Stimulated activated CD4-positive, alpha-beta T cell treated with anti-CD3 and anti-CD28 coated beads, Interleukin-2, amount 100 ng/mL, for 24 hours (primary cell): ENCODE results near the gene MEF2C.

Experiments used
- DNase-seq, 2 donors: peaks; one replicate each; pipeline ENCODE4 v3.0.0-alpha.2; 2020

The MEF2C gene

GRCh38 chr5:88707216-88707965 is 175.6 kb downstream of the MEF2C start:
- no peak for DNase-seq

GRCh38 chr5:88702332-88702731 is 180.7 kb downstream of the MEF2C start:
- no peak for DNase-seq

DNA sequence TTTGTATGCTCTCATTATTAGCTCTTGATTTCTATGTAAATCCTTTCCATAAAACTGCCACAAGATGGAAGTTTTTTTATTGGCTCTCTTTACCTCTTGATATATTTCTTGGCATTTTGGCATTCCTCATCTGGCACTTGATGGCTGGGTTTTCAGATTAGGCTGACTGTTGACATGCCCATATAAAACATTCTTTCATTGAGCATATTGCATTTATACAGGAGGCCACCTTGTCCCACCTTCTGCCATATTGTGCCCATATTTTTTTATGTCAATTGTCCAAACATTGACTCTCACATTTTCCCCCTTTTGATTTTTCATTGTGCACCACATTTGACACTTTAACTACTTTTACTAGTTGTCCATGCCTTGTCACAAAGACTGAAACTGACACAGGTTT is 182.9 kb downstream of the MEF2C start:
- DNase-seq: no peak

DNA sequence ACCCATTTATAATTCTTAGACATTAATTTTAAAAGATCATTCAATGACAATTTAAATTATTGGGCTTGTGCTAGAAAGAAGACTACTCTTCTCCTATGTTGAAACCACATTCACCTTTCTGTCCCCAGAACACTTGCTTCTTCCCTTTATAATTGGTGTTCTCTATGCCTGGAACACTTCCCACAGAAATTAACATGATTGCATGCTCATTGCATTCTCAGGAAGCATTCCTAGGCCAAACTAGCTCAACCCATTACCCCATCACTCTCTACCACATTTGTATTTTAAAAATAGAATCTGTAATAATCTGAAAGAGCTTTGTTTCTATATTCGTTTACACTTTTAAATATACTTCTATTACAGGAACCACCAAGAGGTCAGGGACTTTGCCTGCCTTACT is 184.7 kb downstream of the MEF2C start:
- no peak for DNase-seq

GRCh38 chr5:88696466-88696865 is 186.5 kb downstream of the MEF2C start:
- DNase-seq: no peak

DNA sequence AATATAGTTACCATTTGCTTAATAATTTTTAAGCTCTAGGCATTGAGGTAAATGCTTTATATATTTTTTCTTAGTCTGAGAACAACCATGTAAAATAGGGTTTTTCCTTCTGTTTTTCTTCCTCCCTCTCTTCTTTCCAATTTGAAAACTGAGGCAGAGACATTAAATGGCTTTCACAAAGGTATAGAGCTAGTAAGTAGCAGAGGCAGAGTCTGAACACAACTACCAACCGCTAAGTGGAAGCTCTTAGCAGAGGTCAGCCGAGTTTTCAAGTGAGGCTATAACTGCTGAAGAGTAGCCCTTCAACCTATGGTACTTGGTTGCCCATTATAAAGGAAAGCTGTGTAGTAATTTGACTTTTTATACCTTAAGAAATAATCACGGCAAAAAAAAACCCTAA is 187.1 kb downstream of the MEF2C start:
- no peak for DNase-seq

DNA sequence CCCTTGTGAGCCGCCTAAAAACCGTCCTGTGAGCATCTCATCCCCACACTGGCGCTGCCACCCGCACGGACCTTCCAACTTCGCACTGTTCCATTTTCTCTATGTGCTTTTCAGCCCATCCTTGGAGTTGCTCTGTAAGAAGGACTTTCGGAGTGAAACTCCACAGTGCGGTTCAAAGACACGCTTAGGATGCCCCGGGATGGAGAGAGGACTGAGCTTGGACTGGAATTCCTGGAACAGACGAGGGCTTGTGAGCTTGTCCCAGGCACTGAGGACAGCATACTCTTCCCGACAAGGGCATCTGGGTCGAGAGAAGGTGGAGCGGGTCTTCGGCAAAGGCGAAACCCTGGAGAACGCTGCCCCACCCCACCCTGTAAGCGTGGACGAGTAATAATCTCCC is 187.8 kb downstream of the MEF2C start:
- DNase-seq: no peak

DNA sequence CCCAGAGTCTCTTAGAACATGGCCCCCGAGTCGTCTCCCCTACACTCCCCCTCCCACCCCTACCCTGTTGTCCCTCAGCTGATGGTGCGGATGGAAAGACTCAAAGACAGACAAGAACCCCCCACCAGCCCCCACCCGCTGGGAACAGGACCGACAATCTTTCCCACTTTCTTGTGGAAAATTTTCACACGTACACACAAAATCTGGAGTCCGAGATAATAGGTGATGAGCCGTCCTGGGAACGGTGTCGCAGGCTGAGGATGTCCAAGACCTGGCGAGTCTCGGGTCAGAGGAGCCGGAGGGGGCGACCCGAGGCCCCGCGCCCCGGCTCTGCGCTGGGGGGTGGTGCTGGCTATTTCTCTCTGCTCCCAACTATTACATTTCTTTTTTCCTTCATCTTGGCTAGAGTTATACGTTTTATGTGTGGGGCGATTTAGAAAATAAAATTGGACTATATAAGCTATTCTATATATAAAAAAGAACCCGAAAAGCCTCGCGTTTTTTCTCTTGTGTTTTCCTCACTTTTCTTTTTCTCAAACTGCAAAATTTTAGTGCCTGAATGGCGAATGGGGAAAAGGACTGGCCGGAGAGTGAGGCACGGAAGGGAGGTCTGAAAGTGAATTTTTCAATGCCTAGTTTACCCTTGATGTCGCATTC is 188.8 kb downstream of the MEF2C start:
- no peak for DNase-seq

- no peak for DNase-seq
These were observed 189.7 kb downstream of the MEF2C start for GRCh38 chr5:88693071-88693932.

DNA sequence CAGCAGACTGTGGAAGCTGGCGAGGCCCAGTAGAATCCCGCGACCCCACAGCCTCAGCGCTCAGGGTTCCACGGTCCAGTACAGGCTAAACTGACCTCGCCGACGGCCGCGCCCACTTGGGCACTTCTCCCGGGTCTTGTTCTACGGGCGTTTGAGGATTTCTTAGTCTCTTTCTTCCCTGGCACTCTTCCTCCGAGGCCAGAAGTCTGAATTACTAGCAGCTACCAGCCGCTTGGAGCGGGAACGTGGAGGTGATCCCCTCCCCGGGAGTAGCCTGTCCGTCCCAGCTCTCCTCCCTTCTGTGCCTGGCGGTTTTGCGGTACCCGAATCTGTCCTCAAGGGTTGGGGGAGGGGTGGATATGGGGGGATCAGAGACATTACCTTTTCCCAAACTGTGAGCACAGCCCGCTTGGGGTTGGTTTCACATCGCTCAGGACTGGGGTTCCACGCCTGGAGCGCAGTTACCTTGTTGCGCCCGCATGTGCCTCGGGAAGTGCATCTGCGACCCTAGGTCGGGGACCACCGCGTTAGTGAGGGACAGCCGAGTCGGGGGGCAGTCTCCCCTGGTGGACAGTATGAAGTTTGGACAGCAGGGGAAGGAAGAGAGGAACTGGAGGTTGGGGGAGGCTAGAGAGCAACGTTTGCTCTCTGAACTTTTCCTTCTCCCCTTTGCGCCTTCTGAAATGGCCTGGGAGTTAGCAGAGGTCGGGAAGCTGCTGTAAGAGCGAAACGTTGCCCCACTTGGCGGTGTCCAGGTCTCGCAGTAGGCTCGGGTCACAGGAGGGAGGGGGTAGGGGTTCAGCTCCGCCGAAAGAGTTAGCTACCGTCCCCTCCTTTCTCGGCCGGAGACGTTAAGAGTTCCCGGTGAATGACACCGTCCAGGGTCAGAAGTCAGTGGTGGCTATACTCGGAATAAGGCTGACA is 190.8 kb downstream of the MEF2C start:
- DNase-seq: no peak

DNA sequence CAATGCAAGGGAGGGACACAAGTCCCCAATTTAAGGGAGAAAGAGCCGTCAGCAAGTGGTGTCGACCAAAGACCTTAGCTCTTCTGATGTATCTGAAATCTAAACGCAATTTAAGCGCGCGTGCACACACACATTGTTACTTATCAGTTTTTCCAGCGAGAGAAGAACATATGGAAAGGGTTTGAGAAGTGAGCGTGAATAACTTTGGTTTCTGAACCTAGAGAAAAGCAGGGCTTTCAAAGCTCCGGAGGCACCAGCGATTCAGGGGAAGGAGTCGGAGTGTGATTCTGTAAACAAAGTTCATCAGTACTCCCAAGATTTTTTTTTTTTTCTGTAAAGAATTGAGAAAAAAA is 191.8 kb downstream of the MEF2C start:
- DNase-seq: no peak

- DNase-seq: peak; percentile 67 to 71
These were observed 192.4 kb downstream of the MEF2C start for GRCh38 chr5:88690409-88691229.

- no peak for DNase-seq
These were observed 193.1 kb downstream of the MEF2C start for GRCh38 chr5:88689668-88690408.

DNA sequence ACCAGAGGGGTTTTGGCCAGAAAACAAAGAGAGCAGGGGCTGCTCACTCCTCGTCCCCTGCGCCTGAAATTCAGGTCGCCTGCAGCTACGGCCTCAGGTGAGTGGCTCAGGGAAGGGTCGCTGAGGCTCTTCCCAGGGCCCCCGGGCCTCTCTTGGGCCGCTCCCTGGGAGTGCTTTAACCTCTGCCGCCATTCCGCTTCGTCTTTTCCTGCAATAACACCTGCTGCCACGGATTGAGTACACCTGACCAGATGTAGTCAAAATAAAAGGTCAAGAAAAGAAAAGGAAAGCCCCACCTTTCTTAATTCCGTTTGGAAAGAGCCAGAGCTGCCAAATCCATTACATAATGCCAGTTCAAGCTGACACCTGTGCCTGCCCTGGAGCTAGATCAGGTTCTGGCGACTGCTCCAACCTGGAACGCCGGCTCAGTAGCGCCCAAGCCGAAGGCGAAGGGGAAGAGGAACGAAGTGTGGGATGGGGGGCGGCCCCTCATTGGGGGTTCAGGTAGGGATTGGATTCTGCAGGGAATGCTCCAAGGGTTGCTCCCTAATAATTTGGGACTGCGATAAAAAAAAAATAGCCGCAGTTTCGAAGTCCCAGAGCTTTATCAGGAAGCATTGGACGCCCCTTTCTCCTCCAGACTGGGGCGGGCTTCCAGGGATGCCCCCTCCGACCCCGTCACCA is 193.9 kb downstream of the MEF2C start:
- DNase-seq: no peak

GRCh38 chr5:88688156-88688983 is 194.6 kb downstream of the MEF2C start:
- no peak for DNase-seq

DNA sequence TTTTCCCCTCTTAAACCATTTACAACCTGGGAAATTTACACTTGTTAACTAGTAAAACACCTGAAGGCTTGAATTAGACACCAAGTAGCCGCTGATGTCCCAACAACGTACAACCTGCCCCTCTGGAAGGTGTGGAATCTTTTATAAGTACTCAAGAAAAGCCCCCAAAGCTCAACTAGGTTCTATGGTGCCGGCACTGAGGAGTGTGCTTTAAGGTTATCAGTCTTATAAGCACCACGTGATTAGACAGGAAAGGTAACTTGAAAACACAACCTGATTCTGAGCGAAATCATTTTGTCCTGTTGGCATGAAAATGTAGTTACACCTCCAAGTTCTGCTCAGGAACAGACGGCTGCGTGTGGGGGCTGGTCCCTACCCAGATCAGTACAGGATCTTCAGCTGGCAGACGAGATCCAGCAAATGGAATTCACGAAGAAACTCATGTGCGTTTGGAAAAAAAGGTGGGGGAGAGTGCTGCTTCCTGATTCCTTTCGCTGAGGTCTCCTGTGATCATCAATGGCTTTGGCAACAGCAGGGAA is 195.5 kb downstream of the MEF2C start:
- DNase-seq: no peak

- no peak for DNase-seq
These were observed 196.3 kb downstream of the MEF2C start for GRCh38 chr5:88686726-88687125.

DNA sequence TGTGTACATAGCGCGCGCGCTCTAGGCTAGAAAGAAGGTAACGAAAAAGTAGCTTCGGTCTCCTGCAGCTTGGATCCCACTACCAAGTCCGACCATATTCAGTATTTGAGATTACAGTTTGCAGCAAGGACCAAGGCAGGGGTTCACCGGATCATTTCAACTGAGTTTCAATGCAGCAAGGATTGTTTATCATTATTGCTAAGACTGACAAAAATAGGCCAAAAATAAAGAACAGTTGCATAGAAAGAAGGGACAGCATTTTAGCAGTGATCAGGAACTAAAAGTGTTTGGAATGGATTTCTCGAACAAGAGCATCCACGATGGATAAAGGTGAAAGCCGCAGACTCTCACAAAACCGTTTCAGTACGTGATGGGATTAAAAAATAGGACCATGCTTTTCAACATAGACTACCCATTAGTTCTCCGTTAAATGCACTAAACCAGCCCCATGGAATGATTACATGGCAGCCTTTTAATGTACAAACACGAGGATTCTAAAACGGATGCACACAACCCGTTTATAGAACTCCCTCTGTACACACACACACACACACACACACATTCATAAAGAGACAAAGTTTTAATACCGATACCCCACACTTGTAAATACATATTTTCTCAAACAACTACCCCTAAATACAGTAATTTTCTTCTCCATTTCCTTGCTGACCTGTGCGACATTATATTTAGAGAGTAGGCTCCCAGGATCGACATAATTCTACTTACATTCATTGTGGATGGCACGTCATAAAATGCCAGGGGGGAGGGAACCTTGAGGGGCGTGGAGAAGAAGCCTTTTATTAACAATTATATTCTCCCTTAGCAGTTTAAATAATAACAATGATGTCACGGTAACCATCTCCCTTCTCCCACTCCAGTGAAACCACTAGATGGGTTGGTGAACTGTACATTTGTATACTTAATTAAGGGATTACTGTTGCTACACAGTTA is 197.1 kb downstream of the MEF2C start:
- no peak for DNase-seq
